ENCODE measurements around the gene ACER3.
"Not testable (repeated sequence)": the region's sequence is repeated elsewhere in the genome, so short reads cannot be mapped to it uniquely, and the experiment has no call there.

Gene ACER3

DNA sequence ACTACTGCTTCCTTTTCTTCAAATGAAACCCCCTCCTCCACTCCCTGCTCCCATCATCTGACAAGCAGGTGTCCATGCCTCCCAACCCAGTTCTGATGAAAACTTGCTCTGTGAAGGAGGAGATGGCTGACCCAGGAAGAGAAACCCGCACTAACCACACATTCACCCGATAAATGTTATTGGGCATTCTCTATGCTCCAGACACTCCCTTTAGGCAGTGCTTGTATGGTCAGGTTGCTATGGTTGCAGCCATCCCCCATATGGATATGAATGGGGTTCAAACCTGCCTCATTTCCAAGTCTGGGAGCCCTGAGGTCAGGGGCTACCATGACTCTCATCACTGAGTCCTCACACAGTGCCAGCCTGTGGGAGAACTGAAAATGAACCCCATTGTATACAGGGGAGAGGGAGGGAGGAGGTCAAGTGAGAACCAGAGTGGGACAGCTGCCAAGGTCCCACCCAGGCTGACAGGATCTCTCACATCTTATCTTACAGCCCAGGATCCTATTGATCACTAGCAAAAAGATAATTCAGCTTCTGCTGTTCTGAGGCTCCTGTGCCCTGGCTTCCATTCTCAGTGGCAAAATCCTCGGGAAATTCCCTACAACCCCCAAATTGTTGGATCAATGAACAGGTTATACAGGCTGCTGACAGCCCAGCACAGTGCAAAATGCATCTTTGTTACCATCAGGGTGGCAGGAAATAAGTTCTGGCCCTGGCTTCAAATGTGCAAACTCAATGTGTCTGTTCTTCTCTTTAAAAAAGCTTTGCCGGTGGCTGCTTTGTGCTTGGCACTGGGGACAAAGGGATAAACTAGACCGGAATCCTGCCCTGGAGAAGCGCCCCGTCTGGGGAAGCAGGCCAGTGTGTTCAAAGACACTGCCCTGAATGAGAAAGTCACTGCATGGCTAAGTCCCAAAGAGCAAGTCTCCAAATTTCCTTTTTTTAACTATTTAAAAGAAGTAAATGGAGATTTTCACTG, 22.7 kb upstream of the ACER3 start:
- no peak for DNase-seq

DNA sequence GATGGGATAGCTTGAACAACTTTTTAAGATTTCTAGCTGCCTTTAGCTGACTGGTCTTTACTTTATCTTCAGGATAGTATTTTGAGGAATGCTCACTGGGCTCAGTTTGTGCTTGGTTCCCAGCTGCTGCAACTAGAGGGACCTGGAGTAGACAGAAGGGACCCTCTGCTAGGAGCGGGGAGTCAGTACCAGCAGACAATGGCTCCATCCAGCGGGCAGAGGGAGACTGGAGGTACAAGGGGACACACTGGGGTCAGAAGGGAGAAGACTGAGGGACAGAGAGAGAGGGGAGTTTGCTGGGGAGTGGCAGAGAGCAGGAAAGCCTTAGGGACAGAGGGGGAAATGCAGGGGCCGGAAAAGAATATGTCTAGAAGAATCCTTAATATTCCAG, 22.0 kb upstream of the ACER3 start:
- DNase-seq: no peak

DNA sequence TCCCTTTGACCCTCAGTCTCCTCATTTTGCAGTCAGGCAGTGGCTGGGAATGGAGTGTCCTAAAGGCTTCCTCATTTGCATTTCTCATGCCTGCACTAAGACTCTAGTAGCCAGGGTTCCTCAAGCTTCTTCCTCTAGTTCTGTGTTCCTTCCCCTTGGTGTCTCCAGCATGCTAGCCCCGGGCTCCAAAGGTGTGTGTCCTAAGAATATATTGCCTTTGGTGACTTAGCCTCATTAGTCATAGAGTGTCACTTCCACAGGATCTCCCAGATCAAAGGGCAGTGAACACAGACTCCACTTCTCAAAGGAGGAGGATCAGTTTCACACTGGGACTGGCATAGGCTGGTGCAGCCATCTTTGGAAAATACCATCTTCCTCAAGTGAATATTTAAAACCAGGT, 21.4 kb upstream of the ACER3 start:
- no peak for DNase-seq

DNA sequence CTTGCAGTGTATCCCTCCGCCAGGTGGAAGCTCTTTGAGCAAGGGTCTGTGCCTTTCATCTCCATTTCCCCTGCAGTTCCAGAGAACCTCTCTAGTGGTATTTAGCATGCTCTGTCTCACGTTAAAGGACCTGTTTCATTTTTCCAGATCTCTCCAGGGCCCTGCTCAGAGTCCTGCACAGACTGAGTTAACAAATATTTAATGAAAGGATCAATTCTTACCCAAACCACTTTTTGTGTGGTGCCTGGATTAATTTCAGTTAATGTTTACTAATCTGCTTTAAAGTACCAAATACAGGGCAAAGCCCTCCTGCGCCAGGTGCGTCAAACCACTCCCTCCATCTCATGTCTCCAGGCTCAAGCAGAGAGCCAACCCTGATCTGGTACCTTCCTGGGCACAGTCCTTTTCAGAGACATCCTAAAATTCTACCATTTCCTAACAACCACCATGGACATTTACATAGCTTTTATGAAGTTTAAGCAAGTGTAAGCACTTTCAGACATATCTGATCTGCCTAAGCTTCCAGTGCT, 18.7 kb upstream of the ACER3 start:
- no peak for DNase-seq

DNA sequence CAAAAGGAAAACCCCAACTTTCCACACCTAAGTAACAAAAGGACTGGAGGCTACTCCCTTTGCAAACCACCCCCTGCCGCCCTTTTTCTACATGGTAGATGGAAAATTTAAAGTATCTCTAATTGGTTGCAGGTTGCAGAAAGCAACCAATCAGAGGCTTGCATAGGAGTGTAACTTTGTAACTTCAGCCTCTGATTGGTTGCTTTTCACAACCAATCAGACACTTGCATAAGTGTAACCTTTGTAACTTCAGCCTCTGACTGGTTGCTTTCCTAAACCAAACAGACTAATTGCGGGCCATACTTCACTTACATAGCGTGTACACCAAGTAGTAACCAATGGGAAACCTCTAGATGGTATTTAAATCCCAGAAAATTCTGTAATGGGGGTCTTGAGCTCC, 16.8 kb upstream of the ACER3 start:
- DNase-seq: no peak

DNA sequence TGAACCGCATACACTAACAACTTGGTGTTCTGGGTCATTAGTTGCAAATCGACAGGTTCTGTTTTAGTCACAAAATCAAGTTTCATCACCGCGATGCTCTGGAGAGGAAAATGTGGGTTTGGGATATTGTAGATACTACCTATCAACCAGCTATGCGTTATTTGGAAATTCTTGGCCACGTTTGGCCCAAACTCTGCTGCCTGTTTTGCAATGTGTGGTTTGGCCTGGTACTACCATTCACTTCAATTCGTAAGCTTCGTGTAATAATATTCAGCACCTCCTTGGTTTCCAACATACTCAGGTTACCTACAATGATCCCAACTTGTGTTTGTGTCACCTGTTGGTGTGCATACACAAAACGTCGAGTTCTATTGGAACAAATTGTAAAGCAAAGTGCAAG, 16.2 kb upstream of the ACER3 start:
- DNase-seq: no peak

DNA sequence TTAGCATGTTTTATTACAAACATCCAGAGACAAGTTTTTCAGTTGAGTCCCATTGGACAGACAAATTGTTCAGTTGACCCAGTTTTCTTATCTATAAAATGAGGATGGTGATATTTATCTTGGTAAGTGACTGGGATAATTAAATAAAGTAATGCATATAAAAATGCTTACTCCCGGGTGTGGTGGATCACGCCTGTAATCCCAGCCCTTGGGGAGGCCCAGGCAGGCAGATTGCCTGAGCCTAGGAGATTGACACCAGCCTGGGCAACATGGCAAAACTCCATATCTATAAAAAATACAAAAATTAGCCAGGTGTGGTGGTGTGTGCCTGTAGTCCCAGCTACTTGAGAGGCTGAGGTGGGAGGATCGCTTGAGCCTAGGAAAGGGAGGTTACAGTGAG, 15.6 kb upstream of the ACER3 start:
- no peak for DNase-seq

DNA sequence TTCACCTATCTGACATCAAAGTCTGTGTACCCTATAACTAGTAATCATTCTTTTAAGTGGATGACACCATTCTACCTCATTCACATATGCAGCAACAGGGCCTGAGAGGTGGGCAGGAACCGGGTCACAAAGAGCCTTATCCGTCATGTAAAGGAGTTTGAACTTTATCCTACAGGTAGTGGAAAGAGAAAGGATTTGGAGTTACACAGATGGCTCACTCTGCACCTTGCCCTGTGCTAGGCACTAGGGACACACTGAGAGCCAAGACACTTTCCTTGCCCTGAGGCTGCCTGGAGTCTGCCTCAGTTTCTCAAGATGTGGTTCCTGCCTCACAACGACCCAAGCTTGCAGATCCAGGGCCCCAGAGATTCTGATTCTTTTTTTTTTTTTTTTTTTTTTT, 14.3 kb upstream of the ACER3 start:
- DNase-seq: no peak

DNA sequence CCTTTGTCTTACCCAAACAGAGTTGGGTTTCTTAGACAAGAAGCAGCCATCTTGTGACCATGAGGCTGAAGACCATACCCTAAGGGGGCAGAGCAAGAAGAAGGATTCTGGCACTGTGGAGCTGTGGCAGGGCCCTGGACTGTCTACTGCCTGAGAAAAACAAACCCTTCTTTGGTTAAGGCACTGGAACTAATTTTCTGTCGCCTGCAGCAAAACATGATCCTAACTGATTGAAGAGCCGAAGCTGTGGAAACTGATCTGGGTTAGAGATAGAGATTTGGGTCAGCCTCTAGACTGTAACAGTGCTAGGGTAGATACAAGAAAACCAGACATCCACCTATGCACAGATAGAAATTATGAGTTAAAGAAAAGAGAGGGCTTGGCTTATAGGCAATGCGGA, 11.3 kb upstream of the ACER3 start:
- no peak for DNase-seq

DNA sequence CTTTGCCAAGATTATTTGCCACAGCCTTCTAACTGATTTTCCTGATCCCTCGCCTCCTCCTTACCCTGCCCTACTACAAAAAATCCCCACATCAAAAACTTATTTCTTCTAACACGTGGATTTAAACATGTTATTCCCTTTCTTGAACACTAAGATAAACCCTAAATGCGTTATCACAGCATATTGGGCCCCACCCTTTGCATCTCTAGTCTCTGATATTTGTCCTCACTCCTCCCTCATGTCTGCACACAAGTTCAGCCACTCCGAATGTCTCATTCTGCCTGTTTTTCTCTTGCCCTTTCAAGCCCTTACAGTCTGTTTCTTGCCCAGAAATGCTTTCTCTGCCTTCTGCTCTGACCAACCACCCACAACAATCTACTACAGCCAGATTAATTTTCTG, 10.6 kb upstream of the ACER3 start:
- DNase-seq: no peak

DNA sequence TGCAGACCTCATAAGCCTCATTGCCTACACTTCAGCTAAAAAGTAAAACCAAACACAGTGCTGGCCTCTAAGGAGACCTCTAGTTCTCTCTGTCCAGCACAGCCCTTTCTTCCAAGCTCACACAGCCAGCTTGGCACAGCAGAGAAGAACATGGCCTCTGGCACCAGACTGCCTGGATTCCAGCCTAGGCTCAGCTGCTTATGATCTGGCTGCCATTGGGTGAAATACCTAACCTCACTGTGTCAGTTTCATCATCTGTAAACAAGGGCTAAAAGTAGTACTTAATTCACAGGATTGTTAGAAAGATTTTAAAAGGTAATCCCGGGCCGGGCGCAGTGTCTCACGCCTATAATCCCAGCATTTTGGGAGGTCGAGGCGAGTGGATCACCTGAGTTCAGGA, 9.9 kb upstream of the ACER3 start:
- DNase-seq: no peak

DNA sequence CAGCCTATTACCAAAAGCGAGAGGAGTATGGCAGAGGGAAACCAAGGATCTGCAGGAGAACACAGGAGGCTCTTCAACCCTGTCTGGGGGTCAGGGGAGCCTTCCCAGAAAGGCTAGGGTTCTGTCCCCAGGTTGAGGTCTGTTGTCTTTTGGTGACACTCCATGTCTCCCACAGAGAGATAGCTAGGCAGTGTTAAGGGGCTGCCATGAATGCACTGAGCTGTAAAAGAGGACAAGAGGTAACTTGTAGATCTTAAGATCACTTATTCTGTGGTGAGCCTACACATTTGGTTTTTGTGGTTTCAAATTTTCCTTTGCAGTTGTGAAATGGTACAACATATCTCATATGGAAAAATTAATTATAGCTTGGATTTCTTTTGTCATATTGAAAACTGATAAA, 6.0 kb upstream of the ACER3 start:
- DNase-seq: peak in 1 of 3 experiments; percentile 61

DNA sequence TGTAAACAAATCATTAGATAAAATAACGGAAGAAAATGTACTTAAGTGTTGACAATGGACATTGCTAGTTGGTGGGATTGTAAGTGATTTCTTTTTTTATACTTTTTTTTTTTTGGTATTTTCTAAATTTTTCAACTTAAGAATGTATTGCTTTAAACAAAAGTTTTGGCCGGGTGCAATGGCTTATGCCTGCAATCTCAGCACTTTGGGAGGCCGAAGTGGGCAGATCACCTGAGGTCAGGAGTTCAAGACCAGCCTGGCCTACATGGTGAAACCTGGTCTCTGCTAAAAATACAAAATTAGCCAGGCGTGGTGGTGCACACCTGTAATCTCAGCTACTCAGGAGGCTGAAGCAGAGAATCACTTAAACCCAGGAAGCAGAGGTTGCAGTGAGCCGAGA, 5.0 kb upstream of the ACER3 start:
- not testable (repeated sequence) for DNase-seq

DNA sequence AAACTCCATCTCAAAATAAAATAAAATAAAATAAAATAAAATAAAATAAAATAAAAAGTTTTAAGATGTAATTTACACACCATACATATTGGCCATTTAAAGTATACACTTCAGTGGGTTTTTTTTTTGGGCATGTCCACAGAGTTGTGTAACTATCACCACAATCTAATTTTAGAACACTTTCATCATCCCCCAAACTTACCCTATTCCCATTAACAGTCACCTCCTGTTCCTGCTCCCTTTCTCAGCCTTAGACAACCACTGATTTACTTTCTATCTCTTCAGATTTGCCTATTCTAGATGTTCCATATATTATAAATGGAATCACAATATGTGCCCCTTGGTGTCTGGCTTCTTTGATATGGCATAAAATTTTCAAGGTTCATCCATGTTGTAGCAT, 4.6 kb upstream of the ACER3 start:
- DNase-seq: no peak

DNA sequence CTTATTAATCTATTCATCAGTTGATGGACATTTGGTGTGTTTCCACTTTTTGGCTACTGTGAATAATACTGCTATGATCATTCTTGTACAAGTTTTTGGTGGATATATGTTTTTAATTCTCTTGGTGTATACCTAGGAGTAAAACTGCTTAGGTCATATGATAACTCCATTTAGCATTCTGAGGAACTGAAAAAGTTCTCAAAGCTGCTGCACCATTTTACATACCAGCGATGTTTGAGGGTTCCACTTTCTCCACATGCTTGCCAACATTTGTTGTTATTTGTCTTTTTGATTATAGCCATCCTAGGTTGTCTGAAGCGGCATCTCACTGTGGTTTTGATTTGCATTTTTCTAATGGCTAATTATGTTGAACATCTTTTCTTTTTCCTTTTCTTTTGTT, 4.1 kb upstream of the ACER3 start:
- DNase-seq: no peak

DNA sequence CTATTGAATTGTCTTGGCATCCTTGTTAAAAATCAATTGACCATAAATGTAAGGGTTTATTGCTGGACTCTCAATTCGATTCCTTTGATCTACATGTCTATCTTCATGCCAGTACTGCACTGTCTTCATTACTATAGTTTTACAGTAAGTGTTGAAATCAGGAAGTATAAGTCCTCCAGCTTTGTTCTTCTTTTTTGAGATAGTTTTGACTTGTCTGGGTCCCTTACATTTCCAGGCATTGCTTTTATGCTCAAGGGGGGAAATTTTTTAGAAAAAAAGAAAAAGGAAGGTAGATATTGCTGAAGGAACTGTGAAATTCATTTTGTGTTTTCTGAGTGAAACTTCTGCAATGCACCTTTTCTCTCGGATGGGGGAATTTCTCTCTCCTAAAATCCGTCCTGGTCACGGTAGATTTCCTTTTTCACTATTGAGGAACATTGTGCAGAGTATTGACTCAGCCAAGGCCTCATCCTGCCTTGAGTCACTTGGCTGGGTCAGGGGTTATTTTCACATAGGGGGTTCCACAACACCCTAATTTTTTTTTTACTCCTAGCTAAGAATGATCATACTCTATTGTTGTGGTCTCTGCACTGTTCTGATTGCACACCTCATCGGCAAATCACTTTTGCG, 2.8 kb upstream of the ACER3 start:
- DNase-seq: no peak

DNA sequence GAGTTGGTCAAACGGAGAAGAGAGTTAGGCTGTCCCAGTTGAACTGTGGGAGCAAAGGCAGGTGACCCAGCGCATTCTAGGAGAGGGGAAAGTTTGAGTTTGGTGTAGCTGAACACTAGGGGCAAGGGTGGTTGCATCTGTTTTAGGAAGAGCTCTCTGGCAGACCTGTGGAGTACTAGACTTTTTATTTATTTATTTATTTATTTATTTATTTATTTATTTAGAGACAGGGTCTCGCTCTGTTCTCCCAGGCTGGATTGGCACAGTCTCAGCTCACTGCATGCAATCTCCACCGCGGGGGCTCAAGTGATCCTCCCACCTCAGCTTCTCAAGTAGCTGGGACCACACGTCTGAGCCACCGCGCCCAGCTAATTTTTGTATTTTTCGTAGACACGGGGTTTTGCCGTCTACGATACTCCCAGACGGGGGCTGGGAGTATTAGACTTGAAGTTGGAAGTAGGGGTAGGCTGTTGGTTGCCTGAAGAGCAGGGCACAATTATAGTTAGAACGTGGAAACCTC, 950 bp upstream of the ACER3 start:
- DNase-seq: no peak

DNA sequence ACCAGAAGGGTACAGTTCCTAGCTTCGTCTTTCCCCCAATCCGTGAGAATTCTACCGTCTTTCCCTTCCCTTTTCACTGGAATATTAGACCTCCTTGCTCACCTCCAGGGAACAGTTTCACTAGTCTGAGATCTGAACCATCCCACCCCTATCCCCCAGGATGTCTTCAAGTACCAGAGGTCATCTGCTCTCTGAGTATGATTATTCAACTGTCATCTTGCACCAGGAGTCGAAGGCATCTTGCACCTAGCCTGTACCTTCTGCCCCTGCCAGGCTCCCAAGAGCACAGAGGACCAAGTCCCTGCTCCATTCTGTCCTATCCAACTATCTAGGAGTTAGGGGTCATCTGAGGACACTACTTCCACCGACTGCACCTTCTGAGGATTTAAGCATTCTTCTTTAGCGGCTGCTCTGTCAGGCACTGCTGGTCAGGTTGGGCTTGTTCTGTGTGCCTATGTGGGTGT, 804 bp downstream of the ACER3 start:
- peak in 1 of 3 experiments; percentile 48 for DNase-seq

DNA sequence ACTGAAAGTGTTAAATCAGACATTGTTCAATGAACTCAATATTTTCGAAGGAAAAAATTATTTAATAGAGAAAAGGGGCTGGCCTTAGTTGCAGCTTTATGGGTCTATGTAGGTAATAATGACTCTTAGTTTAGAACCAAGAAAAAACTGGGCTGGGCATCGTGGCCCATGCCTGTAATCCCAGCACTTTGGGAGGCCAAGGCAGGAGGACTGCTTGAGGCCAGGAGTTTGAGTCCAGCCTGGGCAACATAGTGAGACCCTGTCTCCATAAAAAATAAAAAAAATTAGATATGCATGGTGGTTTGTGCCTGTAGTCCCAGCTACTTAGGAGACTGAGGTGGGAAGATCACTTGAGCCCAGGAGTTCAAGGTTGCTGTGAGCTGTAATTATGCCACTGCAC, 2.1 kb downstream of the ACER3 start:
- not testable (repeated sequence) for DNase-seq

DNA sequence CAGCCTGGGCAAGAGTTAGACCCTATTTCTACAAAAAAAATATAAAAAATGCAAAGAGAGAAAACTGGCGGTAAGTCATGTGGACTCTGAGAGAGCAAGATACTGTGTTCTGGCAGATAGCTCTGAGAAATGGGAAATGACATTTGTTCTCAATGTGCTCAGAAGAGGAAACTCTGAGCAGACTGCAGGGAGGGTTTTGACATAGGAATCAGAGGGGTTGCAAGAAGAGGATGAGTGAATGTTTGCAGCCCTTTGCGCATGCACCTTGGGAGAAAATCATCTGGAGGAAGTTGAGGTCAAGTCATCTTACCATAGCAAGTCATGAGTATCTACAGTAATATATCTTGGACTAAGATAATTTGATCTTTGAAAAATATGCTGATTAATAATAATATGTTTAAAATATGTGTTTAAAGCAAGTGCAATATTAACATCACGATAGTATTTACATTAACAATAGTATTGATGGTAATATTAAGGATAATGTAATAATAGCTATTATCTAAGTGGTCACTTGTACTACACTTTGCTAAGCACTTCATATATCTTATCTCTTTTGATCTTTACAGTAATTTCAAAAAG, 2.6 kb downstream of the ACER3 start:
- no peak for DNase-seq

DNA sequence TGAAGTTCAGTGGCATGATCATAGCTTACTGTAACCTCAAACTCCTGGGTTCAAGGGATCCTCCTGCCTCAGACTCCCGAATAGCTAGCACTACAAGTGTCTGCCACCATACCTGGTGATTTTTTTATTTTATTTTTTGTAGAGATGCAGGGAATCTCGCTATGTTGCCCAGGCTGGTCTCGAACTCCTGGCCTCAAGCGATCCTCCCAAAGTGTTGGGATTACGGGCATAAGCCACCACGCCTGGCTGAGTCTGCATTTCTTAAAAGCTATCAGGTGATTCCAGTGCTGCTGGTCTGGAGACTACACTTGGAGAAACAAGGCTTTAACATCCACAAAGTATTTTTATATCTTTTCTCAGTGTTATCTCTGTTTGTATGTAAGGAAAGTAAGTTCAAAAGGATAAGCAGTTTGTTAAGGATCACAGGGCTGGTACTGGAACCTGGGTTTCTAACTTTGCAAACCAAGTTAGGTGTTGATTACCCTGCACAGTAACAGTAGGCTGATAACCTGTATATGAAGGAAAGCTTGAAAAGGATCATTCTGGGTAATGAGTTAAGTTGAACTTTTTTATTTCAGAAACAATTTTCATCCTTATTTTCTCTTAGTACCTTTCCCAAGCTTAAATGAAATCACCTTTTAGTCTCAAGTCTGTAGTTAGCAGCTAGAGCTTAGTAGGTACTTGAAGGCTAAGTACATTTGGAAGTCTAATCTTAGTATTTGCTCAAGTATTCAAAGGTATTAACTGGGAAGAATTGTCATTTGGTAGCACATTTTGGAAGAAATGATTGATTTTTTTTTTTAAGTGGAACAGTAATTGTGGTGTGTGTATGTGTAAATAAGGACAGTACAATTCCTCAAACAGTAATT, 12.5 kb downstream of the ACER3 start:
- no peak for DNase-seq

DNA sequence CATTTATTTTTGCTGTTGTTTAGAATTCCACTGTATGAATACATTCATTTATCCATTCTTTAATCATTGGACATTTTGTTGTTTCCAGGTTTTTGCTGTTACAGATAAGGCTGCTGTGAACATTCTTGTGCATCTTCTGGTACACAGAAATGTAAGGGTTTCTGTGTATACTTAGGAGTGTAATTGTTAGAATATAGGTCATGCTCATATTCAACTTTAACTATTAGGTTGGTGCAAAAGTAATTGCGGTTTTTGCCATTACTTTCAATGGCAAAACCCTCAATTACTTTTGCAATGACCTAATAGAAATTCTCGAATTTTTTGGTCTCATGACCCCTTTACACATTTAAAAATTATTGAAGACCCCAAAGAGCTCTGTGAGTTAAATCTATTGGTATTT, 17.3 kb downstream of the ACER3 start:
- DNase-seq: no peak

DNA sequence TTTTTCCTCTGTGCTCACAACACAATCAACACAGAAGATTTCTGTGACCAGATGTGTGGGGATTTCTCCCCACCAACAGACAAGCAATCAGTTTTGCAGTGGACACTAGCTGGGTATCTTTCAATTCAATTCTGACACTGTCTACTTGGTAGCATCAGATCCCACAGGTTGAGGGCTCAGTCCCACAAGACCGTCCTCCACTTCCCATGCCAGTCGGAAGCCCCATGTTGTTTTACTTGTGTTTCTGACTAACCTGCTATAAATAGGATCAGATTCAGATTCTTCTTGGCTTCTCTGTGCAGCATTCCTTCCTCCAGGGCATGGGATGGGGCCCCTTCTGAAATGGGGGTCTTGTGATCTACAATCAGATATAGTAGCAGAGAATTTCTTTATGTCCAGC, 19.6 kb downstream of the ACER3 start:
- DNase-seq: no peak

Data from NCI-H1417 (cell line).